Naive thymus-derived CD4-positive, alpha-beta T cell (primary cell): ENCODE measurements around the gene MCM9. TPM values are rescaled to one million over a fixed set of nuclear protein-coding genes. Genes with fewer than 3 reads are reported as not detected.

Experiments
- ATAC-seq: fragments of 150-1000 bp; cut with Tn5 transposase; 2 replicates; pipeline ENCODE4 v1.10.0; 2021; ENCODE audit warnings: mild to moderate bottlenecking, moderate library complexity
- CTCF ChIA-PET: fragments of 350-600 bp; sonication (Branson Sonifier 250); formaldehyde crosslinking; loops from one replicate; lab custom pipeline; 2021; ENCODE audit warnings: antibody characterized with exemption; lab: Charles Lee
- POLR2A ChIA-PET: fragments of 350-600 bp; sonication (Branson Sonifier 250); formaldehyde crosslinking; loops from one replicate; lab custom pipeline; 2021; ENCODE audit warnings: antibody characterized with exemption, inconsistent platforms; lab: Charles Lee
- DNase-seq, 9 donors: peaks; one replicate each; pipeline versions ENCODE4 v3.0.0 to v3.0.0-alpha.2; 2020 to 2022; ENCODE audit warnings: mixed read lengths in 1 of 9
- H3K27ac ChIP-seq: one replicate; pipeline ENCODE4 v1.7.0; 2013; ENCODE audit warnings: mild to moderate bottlenecking, low read depth, low read length, moderate library complexity
- H3K27me3 ChIP-seq, 2 donors: one replicate each; pipeline ENCODE4 v1.7.0; 2013; ENCODE audit warnings: low read length in 2 of 2, mild to moderate bottlenecking in 2 of 2, moderate library complexity in 2 of 2; ENCODE audit not compliant: control insufficient read depth in 2 of 2, insufficient read depth in 2 of 2
- H3K36me3 ChIP-seq, 3 experiments: 1 replicate in 2 of 3; 2 replicates in 1 of 3; pipeline ENCODE4 v1.7.0; 2013; ENCODE audit warnings: low read length in 3 of 3, mild to moderate bottlenecking in 3 of 3, moderate library complexity in 1 of 3; ENCODE audit not compliant: insufficient read depth in 3 of 3, control insufficient read depth in 2 of 3
- H3K4me1 ChIP-seq, 2 donors: one replicate each; pipeline ENCODE4 v1.7.0; 2013; ENCODE audit warnings: low read length in 2 of 2, mild to moderate bottlenecking in 2 of 2, moderate library complexity in 1 of 2; ENCODE audit not compliant: control insufficient read depth in 2 of 2, insufficient read depth in 2 of 2
- H3K4me3 ChIP-seq: 2 replicates; pipeline ENCODE4 v1.7.0; 2013; ENCODE audit warnings: mild to moderate bottlenecking, low read length
- H3K9me3 ChIP-seq, 3 experiments: 1 replicate in 2 of 3; 2 replicates in 1 of 3; pipeline ENCODE4 v1.7.0; 2013; ENCODE audit warnings: low read length in 3 of 3; ENCODE audit not compliant: control insufficient read depth in 2 of 3
- H3K27ac Mint-ChIP-seq, 9 donors: one replicate each; pipeline ENCODE4 v1.8.0; 2020 to 2022; ENCODE audit warnings: mixed read lengths in 9 of 9, mild to moderate bottlenecking in 8 of 9, moderate library complexity in 5 of 9, inconsistent platforms in 2 of 9
- H3K27me3 Mint-ChIP-seq, 5 donors: one replicate each; pipeline ENCODE4 v1.8.0; 2021 to 2022; ENCODE audit warnings: mixed read lengths in 5 of 5, mild to moderate bottlenecking in 1 of 5
- H3K36me3 Mint-ChIP-seq, 5 donors: one replicate each; pipeline ENCODE4 v1.8.0; 2020 to 2022; ENCODE audit warnings: mixed read lengths in 5 of 5, mild to moderate bottlenecking in 3 of 5, inconsistent platforms in 1 of 5
- H3K4me1 Mint-ChIP-seq, 7 donors: one replicate each; pipeline ENCODE4 v1.8.0; 2020 to 2022; ENCODE audit warnings: mixed read lengths in 7 of 7, mild to moderate bottlenecking in 3 of 7, inconsistent platforms in 1 of 7
- H3K4me3 Mint-ChIP-seq, 10 donors: one replicate each; pipeline ENCODE4 v1.8.0; 2020 to 2022; ENCODE audit warnings: mild to moderate bottlenecking in 10 of 10, mixed read lengths in 10 of 10, moderate library complexity in 6 of 10, inconsistent platforms in 2 of 10
- H3K9me3 Mint-ChIP-seq, 11 donors: one replicate each; pipeline ENCODE4 v1.8.0; 2020 to 2022; ENCODE audit warnings: mixed read lengths in 11 of 11, mild to moderate bottlenecking in 4 of 11, inconsistent platforms in 1 of 11, moderate library complexity in 1 of 11
- intact Hi-C, 2 donors: fragments of 100-400 bp; cut with micrococcal nuclease; formaldehyde crosslinking; loops; one replicate each; pipeline ENCODE4 v1.15.1; 2023
- polyA plus RNA-seq, 2 donors: library from polyadenylated mRNA; unstranded; fragments of 300-500 nt; fragmentation: Illumina TruSeq; gene quantifications; one replicate each; pipeline ENCODE4 v1.2.3, GENCODE V29; 2021
- total RNA-seq, 6 experiments: library from RNA in 5 of 6; stranded (reverse) in 5 of 6; gene quantifications; 1 replicate in 5 of 6; 2 replicates in 1 of 6; pipeline ENCODE4 v1.2.3 and lab custom pipeline; 2021 to 2026

The MCM9 gene
- total and polyA plus RNA-seq, 7 experiments from 2014 or later = 12.1 to 33.7 (median 30.6) TPM

DNA sequence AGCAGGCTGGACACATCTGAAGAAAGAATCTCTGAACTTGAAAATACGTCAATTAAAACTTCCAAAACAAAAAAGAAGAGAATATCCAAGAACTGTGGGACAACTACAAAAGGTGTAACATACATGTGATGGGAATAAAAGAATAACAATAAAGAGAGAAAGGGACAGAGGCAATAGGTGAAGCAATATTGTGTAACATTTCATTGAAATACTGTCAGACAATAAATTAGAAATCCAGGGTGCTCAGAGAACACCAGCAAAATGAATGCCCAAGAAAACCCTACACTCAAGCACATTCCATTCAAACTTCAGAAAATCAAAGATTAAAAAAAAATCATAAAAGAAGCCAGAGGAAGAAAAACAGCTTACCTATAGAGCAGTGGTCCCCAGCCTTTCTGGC is 74.6 kb downstream of the MCM9 start:
- Histone ChIP-seq H3K27ac (no peak overlapping the region), H3K4me3 (no peak overlapping the region), H3K9me3 (no peaks in the 10 kb centered on the region), H3K4me1 (peaks cover 3 to 12% of the 10 kb centered on the region in 2 donors), H3K27me3 (no peaks in the 10 kb centered on the region), H3K36me3 (no peaks in the 10 kb centered on the region)
- Mint-ChIP-seq H3K36me3 (peaks cover 0 to 32% (median 20%) of the 10 kb centered on the region in 5 donors), H3K9me3 (peaks cover 0 to 9% (median 3%) of the 10 kb centered on the region in 11 donors), H3K4me1 (peaks cover 23 to 72% (median 61%) of the 10 kb centered on the region in 7 donors), H3K4me3 (no peak overlapping the region), H3K27me3 (no peaks in the 10 kb centered on the region), H3K27ac (peak overlapping the region in 1 of 9 donors; percentile 13)
- no peak for DNase-seq
- POLR2A ChIA-PET = no interaction called here
- CTCF ChIA-PET = no interaction called here
- intact Hi-C loops = no loop called here
- ATAC-seq = no peak

DNA sequence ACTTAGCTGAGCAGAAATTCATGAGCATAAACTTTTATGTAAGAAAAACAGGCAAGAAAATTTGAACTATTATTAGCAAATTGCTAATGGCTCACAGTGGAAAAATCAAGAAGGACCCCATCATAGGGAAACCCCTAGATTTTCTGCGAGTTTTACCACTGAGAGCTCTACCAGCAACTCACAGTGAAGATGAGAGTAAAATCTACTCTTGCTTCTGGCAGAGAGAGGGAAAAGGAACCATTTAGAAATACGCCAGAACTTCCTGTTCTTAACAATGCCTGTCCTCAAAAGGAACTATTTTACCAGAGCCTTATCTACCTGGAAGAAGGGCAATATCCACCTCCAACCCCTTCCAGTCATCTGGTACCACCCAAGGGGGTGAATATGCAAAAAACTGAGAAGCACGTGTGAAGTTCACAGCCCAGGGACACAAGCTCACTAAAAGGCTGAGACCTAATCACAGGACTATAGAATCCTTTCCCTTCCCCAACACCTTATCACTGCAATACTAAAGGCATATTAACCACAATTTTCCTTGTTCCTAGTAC is 75.4 kb downstream of the MCM9 start:
- Histone ChIP-seq H3K36me3 (no peaks in the 10 kb centered on the region), H3K27me3 (no peaks in the 10 kb centered on the region), H3K9me3 (no peaks in the 10 kb centered on the region), H3K27ac (no peak overlapping the region), H3K4me3 (no peak overlapping the region), H3K4me1 (peaks cover 3 to 6% of the 10 kb centered on the region in 2 donors)
- DNase-seq (no peak), ATAC-seq (no peak)
- POLR2A ChIA-PET = no interaction called here
- H3K27me3 Mint-ChIP-seq = no peaks in the 10 kb centered on the region
- peaks cover 17 to 69% (median 54%) of the 10 kb centered on the region in 7 donors for H3K4me1 Mint-ChIP-seq
- CTCF ChIA-PET = no interaction called here
- H3K27ac Mint-ChIP-seq = peak overlapping the region in 3 of 9 donors; percentile 32 to 48 (median 42)
- peak overlapping the region in 5 of 10 donors; percentile 10 to 39 (median 16) for H3K4me3 Mint-ChIP-seq
- peaks cover 0 to 9% (median 3%) of the 10 kb centered on the region in 11 donors for H3K9me3 Mint-ChIP-seq
- H3K36me3 Mint-ChIP-seq = peaks cover 0 to 33% (median 20%) of the 10 kb centered on the region in 5 donors
- intact Hi-C loops = no loop called here

DNA sequence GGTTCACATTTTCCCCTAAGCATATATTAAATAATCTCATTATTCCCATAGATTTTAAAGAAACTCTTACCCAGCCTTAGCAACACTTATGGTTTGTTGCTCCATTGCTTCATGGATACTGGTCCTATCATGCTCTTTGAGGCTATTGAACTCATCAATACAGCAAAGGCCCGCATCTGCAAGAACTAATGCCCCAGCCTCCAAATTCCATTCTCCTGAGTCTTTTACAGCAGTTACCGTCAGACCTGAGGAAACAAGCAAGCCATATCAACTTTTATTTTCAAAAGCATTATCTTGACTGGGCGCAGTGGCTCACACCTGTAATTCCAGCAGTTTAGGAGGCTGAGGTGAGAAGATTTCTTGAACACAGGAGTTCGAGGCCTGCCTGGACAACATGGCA is 78.7 kb downstream of the MCM9 start:
- POLR2A ChIA-PET = interaction anchor here (1.0 to 1.2 kb wide), 2 partner anchors 11 to 26 kb away, joined by 3 to 4 read pairs; no protein-coding TSS in a partner anchor
- Histone ChIP-seq H3K4me3 (no peak overlapping the region), H3K36me3 (no peaks in the 10 kb centered on the region), H3K27ac (no peak overlapping the region), H3K27me3 (no peaks in the 10 kb centered on the region), H3K9me3 (no peaks in the 10 kb centered on the region), H3K4me1 (peaks cover 0 to 3% of the 10 kb centered on the region in 2 donors)
- Mint-ChIP-seq H3K36me3 (peaks cover 0 to 38% (median 25%) of the 10 kb centered on the region in 5 donors), H3K4me1 (peaks cover 6 to 49% (median 28%) of the 10 kb centered on the region in 7 donors), H3K9me3 (peaks cover 0 to 9% (median 3%) of the 10 kb centered on the region in 11 donors), H3K27me3 (no peaks in the 10 kb centered on the region), H3K27ac (no peak overlapping the region), H3K4me3 (no peak overlapping the region)
- DNase-seq = no peak
- CTCF ChIA-PET = no interaction called here
- intact Hi-C loops = no loop called here
- ATAC-seq = no peak

DNA sequence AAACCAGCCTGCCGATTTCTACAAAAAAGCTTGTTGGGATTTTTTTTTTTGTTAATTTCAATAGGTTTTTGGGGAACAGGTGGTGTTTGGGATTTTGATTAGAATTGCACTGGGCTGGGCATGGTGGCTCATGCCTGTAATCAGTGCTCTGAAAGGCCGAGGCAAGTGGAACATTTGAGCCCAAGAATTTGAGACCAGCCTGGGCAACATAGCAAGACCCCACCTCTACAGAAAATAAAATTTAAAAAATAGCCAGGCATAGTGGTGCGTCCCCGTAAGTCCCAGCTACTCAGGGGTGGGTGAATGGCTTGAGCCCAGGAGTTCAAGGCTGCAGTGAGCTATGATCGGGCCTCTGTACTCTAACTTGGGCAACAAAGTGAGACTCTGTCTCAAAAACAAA is 81.6 kb downstream of the MCM9 start:
- intact Hi-C loops = no loop called here
- Mint-ChIP-seq H3K4me1 (peaks cover 0 to 33% (median 7%) of the 10 kb centered on the region in 7 donors), H3K27me3 (no peaks in the 10 kb centered on the region), H3K27ac (no peak overlapping the region), H3K9me3 (no peaks in the 10 kb centered on the region), H3K36me3 (peaks cover 0 to 32% (median 14%) of the 10 kb centered on the region in 5 donors), H3K4me3 (no peak overlapping the region)
- H3K4me1 ChIP-seq = no peaks in the 10 kb centered on the region
- no peaks in the 10 kb centered on the region for H3K36me3 ChIP-seq
- CTCF ChIA-PET = interaction anchor here (0.7 to 1.0 kb wide), 2 partner anchors 44 to 53 kb away, joined by 3 to 8 read pairs; no protein-coding TSS in a partner anchor
- H3K4me3 ChIP-seq = no peak overlapping the region
- H3K27ac ChIP-seq = no peak overlapping the region
- ATAC-seq = no peak
- no peak for DNase-seq
- no peaks in the 10 kb centered on the region for H3K9me3 ChIP-seq
- POLR2A ChIA-PET = no interaction called here
- no peaks in the 10 kb centered on the region for H3K27me3 ChIP-seq

DNA sequence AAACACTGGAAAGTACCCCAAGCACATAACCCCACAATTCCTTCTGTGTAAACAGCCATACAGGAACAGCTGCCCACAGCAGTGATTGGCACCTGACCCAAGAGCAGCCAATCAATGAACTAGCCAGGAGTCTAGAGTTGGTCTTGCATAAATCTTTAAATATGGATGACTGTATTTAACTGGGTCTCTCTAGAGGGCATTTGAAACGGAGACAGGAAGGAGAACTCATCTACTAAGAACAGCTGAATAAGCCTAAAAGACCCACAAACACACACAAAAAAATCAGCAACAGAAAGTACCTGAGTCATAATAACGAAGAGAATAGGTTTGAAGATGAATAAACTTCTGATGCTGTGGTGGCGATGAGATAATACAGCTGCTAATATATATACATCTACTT is 90.0 kb downstream of the MCM9 start:
- POLR2A ChIA-PET = interaction anchor here (0.6 kb wide), 1 partner anchor 11 kb away, joined by 3 read pairs; no protein-coding TSS in a partner anchor
- Mint-ChIP-seq H3K9me3 (peaks cover 0 to 6% (median 0%) of the 10 kb centered on the region in 11 donors), H3K4me1 (peaks cover 7 to 20% (median 14%) of the 10 kb centered on the region in 7 donors), H3K4me3 (no peak overlapping the region), H3K27ac (peak overlapping the region in 1 of 9 donors; percentile 9), H3K27me3 (no peaks in the 10 kb centered on the region), H3K36me3 (peaks cover 0 to 39% (median 17%) of the 10 kb centered on the region in 5 donors)
- no peak overlapping the region for H3K27ac ChIP-seq
- H3K4me1 ChIP-seq = no peaks in the 10 kb centered on the region
- no peak overlapping the region for H3K4me3 ChIP-seq
- no peaks in the 10 kb centered on the region for H3K27me3 ChIP-seq
- H3K9me3 ChIP-seq = no peaks in the 10 kb centered on the region
- intact Hi-C loops = loop anchor here in 1 of 2 donors (2.0 to 5.0 kb wide), 2 partner anchors 33 to 48 kb away; no protein-coding TSS in a partner anchor
- CTCF ChIA-PET = interaction anchor here (1.1 kb wide), 1 partner anchor 17 kb away, joined by 3 read pairs; no protein-coding TSS in a partner anchor
- DNase-seq (no peak), ATAC-seq (no peak)
- H3K36me3 ChIP-seq = no peaks in the 10 kb centered on the region

DNA sequence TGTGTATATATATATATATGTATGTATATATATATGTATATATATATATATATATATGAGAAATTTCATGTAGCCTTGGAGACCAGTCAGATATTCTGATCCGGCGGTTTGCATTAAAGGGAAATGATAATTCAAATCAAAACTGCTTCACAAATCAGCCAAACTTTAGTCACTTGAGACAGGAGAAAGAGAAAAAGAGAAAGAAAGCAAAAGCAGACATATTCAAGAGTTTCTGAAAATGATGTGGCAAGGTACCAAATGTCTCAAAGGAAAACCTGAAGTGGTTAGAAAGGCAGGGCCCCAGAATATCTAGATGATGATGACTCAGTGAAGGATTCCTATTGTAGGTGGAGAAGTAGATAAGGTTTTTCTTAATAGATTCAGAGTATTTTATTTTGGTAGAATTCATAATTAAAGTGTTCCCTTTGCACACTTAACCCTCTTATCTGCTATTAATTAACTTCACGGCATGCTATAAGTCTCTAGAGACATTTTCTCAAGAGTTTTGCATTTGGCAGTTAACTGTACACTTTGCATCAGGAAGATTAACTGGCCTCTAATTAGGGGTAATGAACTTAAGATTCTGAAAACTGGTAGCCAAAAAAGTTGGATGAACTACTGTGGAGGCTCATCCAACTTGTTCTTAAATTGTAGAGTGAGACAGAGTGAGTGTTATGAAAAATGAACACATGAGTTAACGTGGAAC is 91.1 kb downstream of the MCM9 start:
- Histone ChIP-seq H3K4me3 (no peak overlapping the region), H3K4me1 (no peaks in the 10 kb centered on the region), H3K36me3 (no peaks in the 10 kb centered on the region), H3K9me3 (no peaks in the 10 kb centered on the region), H3K27ac (no peak overlapping the region), H3K27me3 (no peaks in the 10 kb centered on the region)
- peaks cover 4 to 46% (median 21%) of the 10 kb centered on the region in 5 donors for H3K36me3 Mint-ChIP-seq
- H3K4me3 Mint-ChIP-seq = peak overlapping the region in 1 of 10 donors; percentile 4
- DNase-seq (no peak), ATAC-seq (no peak)
- peak overlapping the region in 1 of 9 donors; percentile 24 for H3K27ac Mint-ChIP-seq
- H3K4me1 Mint-ChIP-seq = peaks cover 7 to 20% (median 14%) of the 10 kb centered on the region in 7 donors
- ChIA-PET POLR2A (no interaction called here), CTCF (no interaction called here)
- H3K27me3 Mint-ChIP-seq = no peaks in the 10 kb centered on the region
- peaks cover 0 to 11% (median 3%) of the 10 kb centered on the region in 11 donors for H3K9me3 Mint-ChIP-seq
- intact Hi-C loops = loop anchor here in 1 of 2 donors (1.0 to 2.0 kb wide), 2 partner anchors 48 to 49 kb away; no protein-coding TSS in a partner anchor
